ENCODE measurements around the gene SKAP1. TPM values are rescaled to one million over a fixed set of nuclear protein-coding genes. Genes with fewer than 3 reads are reported as not detected.
A peak's percentile ranks its signal among the peaks of the same experiment; 100 is the strongest.

SKAP1 gene
- total RNA-seq, 1 donor from 2014 or later, result not detected

GRCh38 chr17:48352630-48353029, 77.4 kb downstream of the SKAP1 start:
- DNase-seq (ENCODE audit: low read depth), result peak; percentile 5
- TF ChIP-seq CTCF (IDR thresholded peaks at IDR 0.05; ENCODE audit: insufficient read depth, low read length, severe bottlenecking), result no peak
- H3K27me3 ChIP-seq (ENCODE audit: control insufficient read depth, insufficient read depth, low read length), result peaks cover 8% of the 10 kb centered on the region
- H3K4me3 ChIP-seq (ENCODE audit: low read depth, low read length), result no peak overlapping the region
- FAIRE-seq, result no peak
- no peaks in the 10 kb centered on the region for H3K36me3 ChIP-seq (ENCODE audit: control insufficient read depth, insufficient read depth, low read length)

- DNase-seq (ENCODE audit: low read depth) (peak; percentile 28), FAIRE-seq (no peak)
- peak; percentile 40 for TF ChIP-seq CTCF (IDR thresholded peaks at IDR 0.05; ENCODE audit: insufficient read depth, low read length, severe bottlenecking)
- Histone ChIP-seq H3K27me3 (ENCODE audit: control insufficient read depth, insufficient read depth, low read length) (peaks cover 8% of the 10 kb centered on the region), H3K4me3 (ENCODE audit: low read depth, low read length) (no peak overlapping the region), H3K36me3 (ENCODE audit: control insufficient read depth, insufficient read depth, low read length) (no peaks in the 10 kb centered on the region)
These were observed 78.1 kb downstream of the SKAP1 start for GRCh38 chr17:48351911-48352332.

GRCh38 chr17:48348352-48348751, 81.7 kb downstream of the SKAP1 start:
- peaks cover 7% of the 10 kb centered on the region for H3K27me3 ChIP-seq (ENCODE audit: control insufficient read depth, insufficient read depth, low read length)
- FAIRE-seq, result no peak
- TF ChIP-seq CTCF (IDR thresholded peaks at IDR 0.05; ENCODE audit: insufficient read depth, low read length, severe bottlenecking), result no peak

GRCh38 chr17:48347177-48347576, 82.8 kb downstream of the SKAP1 start:
- TF ChIP-seq CTCF (IDR thresholded peaks at IDR 0.05; ENCODE audit: insufficient read depth, low read length, severe bottlenecking), result no peak
- Histone ChIP-seq H3K36me3 (ENCODE audit: control insufficient read depth, insufficient read depth, low read length) (no peaks in the 10 kb centered on the region), H3K4me3 (ENCODE audit: low read depth, low read length) (no peak overlapping the region), H3K27me3 (ENCODE audit: control insufficient read depth, insufficient read depth, low read length) (peaks cover 7% of the 10 kb centered on the region)
- FAIRE-seq, result no peak
- DNase-seq (ENCODE audit: low read depth), result no peak

More at GRCh38 chr17:48348352-48348751, 81.7 kb downstream of the SKAP1 start:
- DNase-seq (ENCODE audit: low read depth), result no peak
- Histone ChIP-seq H3K4me3 (ENCODE audit: low read depth, low read length) (no peak overlapping the region), H3K36me3 (ENCODE audit: control insufficient read depth, insufficient read depth, low read length) (no peaks in the 10 kb centered on the region)

GRCh38 chr17:48344251-48344650, 85.8 kb downstream of the SKAP1 start:
- Histone ChIP-seq H3K36me3 (ENCODE audit: control insufficient read depth, insufficient read depth, low read length) (no peaks in the 10 kb centered on the region), H3K27me3 (ENCODE audit: control insufficient read depth, insufficient read depth, low read length) (peaks cover 8% of the 10 kb centered on the region), H3K4me3 (ENCODE audit: low read depth, low read length) (no peak overlapping the region)
- no peak for DNase-seq (ENCODE audit: low read depth)
- FAIRE-seq, result no peak
- TF ChIP-seq CTCF (IDR thresholded peaks at IDR 0.05; ENCODE audit: insufficient read depth, low read length, severe bottlenecking), result no peak

GRCh38 chr17:48340916-48341315, 89.1 kb downstream of the SKAP1 start:
- no peak for FAIRE-seq
- H3K27me3 ChIP-seq (ENCODE audit: control insufficient read depth, insufficient read depth, low read length), result peaks cover 5% of the 10 kb centered on the region

More at GRCh38 chr17:48340916-48341315, 89.1 kb downstream of the SKAP1 start:
- Histone ChIP-seq H3K4me3 (ENCODE audit: low read depth, low read length) (no peak overlapping the region), H3K36me3 (ENCODE audit: control insufficient read depth, insufficient read depth, low read length) (no peaks in the 10 kb centered on the region)
- no peak for TF ChIP-seq CTCF (IDR thresholded peaks at IDR 0.05; ENCODE audit: insufficient read depth, low read length, severe bottlenecking)
- DNase-seq (ENCODE audit: low read depth), result no peak

Measured in bronchial epithelial cell (primary cell).